PC-9 (cell line): ENCODE data around the gene SLC35G6. TPM values are rescaled to one million over a fixed set of nuclear protein-coding genes. Genes with fewer than 3 reads are reported as not detected.
A peak's percentile ranks its signal among the peaks of the same experiment; 100 is the strongest.

Source experiments
- BruUV-seq: library from RNA; stranded (reverse); fragments of 400-500 nt; replicated peaks from 2 replicates; lab custom pipeline; 2021; lab: Mats Ljungman, UMichigan
- CTCF ChIA-PET: fragments of 300-600 bp; sonication (Branson Sonifier 250); formaldehyde crosslinking; loops from one replicate; lab custom pipeline; 2022; ENCODE audit warnings: antibody characterized with exemption; lab: Charles Lee
- POLR2A ChIA-PET: fragments of 300-600 bp; sonication (Branson Sonifier 250); formaldehyde crosslinking; loops from one replicate; lab custom pipeline; 2022; ENCODE audit warnings: antibody characterized with exemption; ENCODE audit not compliant: unreplicated experiment; lab: Charles Lee
- DNase-seq, 2 experiments: peaks; one replicate each; pipeline versions ENCODE4 v3.0.0 to v3.0.0-alpha.2; 2015 to 2022; ENCODE audit warnings: mixed read lengths in 1 of 2
- H2AFZ ChIP-seq: fragments of 200-600 bp; sonication (generic); 2 replicates; pipeline ENCODE4 v1.8.1; 2017; ENCODE audit warnings: antibody characterized with exemption
- H3F3A ChIP-seq: fragments of 200-600 bp; sonication (generic); 2 replicates; pipeline ENCODE4 v1.8.1; 2017; ENCODE audit warnings: antibody characterized with exemption, mild to moderate bottlenecking, low read depth; ENCODE audit not compliant: insufficient read depth
- H3K27ac ChIP-seq: fragments of 200-600 bp; sonication (generic); 2 replicates; pipeline ENCODE4 v1.6.1; 2016; ENCODE audit warnings: mixed run types
- H3K27me3 ChIP-seq: fragments of 200-600 bp; sonication (generic); 2 replicates; pipeline ENCODE4 v1.6.1; 2016; ENCODE audit warnings: low read depth, mixed run types; ENCODE audit not compliant: insufficient read depth
- H3K36me3 ChIP-seq: fragments of 200-600 bp; sonication (generic); 2 replicates; pipeline ENCODE4 v1.6.1; 2016; ENCODE audit warnings: low read depth, mixed run types
- H3K4me1 ChIP-seq: fragments of 200-600 bp; sonication (generic); replicated peaks from 2 replicates; pipeline ENCODE4 v1.6.1; 2016; ENCODE audit warnings: mixed run types; ENCODE audit not compliant: insufficient read depth
- H3K4me2 ChIP-seq: fragments of 200-600 bp; sonication (generic); 2 replicates; pipeline ENCODE4 v1.6.1; 2017; ENCODE audit warnings: mixed run types
- H3K4me3 ChIP-seq: fragments of 200-600 bp; sonication (generic); 2 replicates; pipeline ENCODE4 v1.6.1; 2016; ENCODE audit warnings: mixed run types
- H3K79me2 ChIP-seq: fragments of 200-600 bp; sonication (generic); 2 replicates; pipeline ENCODE4 v1.6.1; 2017; ENCODE audit warnings: low read depth, mixed run types
- H3K9me2 ChIP-seq: fragments of 200-600 bp; sonication (generic); 2 replicates; pipeline ENCODE4 v1.8.1; 2017; ENCODE audit warnings: mild to moderate bottlenecking; ENCODE audit not compliant: insufficient read depth
- H3K9me3 ChIP-seq: fragments of 200-600 bp; sonication (generic); 2 replicates; pipeline ENCODE4 v1.8.1; 2016; ENCODE audit warnings: low read depth; ENCODE audit not compliant: insufficient read depth
- H4K20me1 ChIP-seq: fragments of 200-600 bp; sonication (generic); 2 replicates; pipeline ENCODE4 v1.8.1; 2017; ENCODE audit not compliant: insufficient read depth
- CTCF ChIP-seq: fragments of 200-600 bp; sonication (generic); conservative IDR thresholded peaks from 2 replicates; pipeline ENCODE4 v1.6.1; 2017; ENCODE audit warnings: mixed run types, antibody characterized with exemption, mild to moderate bottlenecking, moderate library complexity
- EZH2 ChIP-seq: fragments of 200-600 bp; sonication (generic); IDR thresholded peaks from 2 replicates; pipeline ENCODE4 v1.8.0; 2017; ENCODE audit warnings: antibody characterized with exemption, low read depth
- intact Hi-C: fragments of 100-400 bp; cut with micrococcal nuclease; formaldehyde crosslinking; loops from one replicate; pipeline ENCODE4 v1.10.0; 2022; ENCODE audit not compliant: unreplicated experiment
- total RNA-seq: library from RNA; stranded (reverse); gene quantifications from 2 replicates; pipeline ENCODE4 v1.2.3, GENCODE V29; 2021

SLC35G6 gene
- total RNA-seq, 1 experiment from 2014 or later: not detected

DNA sequence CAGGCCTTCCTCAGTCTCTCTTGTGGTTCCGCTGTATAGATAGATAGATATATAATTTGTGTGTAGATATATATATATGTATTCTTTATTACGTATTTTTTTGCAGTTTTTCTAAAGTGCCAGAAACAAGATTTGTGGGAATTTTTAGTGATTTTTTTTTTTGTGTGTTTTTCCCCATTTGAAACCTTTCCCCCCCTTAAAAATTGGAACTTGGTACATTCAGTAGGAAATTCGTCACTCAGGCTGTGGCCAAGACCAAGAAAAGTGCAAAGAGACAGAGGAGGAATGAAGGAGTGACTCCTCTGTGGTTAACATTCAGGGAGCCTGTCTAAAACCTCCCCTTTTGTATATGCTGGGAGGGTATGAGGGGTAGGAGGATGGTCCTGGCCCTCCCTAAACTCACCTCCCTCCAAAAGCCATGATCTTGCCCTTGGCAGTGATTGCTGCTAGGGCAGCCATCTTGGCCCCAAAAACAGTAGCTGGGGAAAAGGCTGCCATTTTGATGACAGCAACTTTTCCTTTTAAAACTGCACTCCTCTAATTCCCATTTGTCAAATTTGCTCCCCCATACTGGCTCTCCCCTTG lies 21.2 kb upstream of the SLC35G6 start:
- Histone ChIP-seq H3K4me1 (no peaks in the 10 kb centered on the region), H3K9me3 (no peaks in the 10 kb centered on the region), H3K36me3 (no peaks in the 10 kb centered on the region), H3K79me2 (no peaks in the 10 kb centered on the region), H3K27ac (no peak overlapping the region), H3K4me2 (no peak overlapping the region), H3K27me3 (no peaks in the 10 kb centered on the region), H4K20me1 (no peaks in the 10 kb centered on the region), H3K9me2 (no peaks in the 10 kb centered on the region), H3K4me3 (no peak overlapping the region), H3F3A (peaks cover 7% of the 10 kb centered on the region; the same call in 1 of the 2 replicates), H2AFZ (no peak overlapping the region)
- no peak for DNase-seq
- intact Hi-C loops: no loop called here
- ChIA-PET CTCF (no interaction called here), POLR2A (no interaction called here)
- TF ChIP-seq CTCF: no peak
- no peak for TF ChIP-seq EZH2
- BruUV-seq: no TSS peak

GRCh38 chr17:7460850-7461660 lies 20.2 kb upstream of the SLC35G6 start:
- no peak for DNase-seq
- no peaks in the 10 kb centered on the region for H3K79me2 ChIP-seq
- no peak overlapping the region for H3K4me3 ChIP-seq
- no peaks in the 10 kb centered on the region for H4K20me1 ChIP-seq
- H3K36me3 ChIP-seq: no peaks in the 10 kb centered on the region
- ChIA-PET POLR2A (no interaction called here), CTCF (interaction anchor here (0.6 kb wide), 2 partner anchors 92 to 219 kb away, joined by 3 read pairs; no protein-coding TSS in a partner anchor)
- no peaks in the 10 kb centered on the region for H3K4me1 ChIP-seq
- no peak for TF ChIP-seq EZH2
- H3K4me2 ChIP-seq: no peak overlapping the region
- H3K27me3 ChIP-seq: no peaks in the 10 kb centered on the region
- intact Hi-C loops: no loop called here
- H3F3A ChIP-seq: peaks cover 7% of the 10 kb centered on the region; the same call in 1 of the 2 replicates
- no peak overlapping the region for H2AFZ ChIP-seq
- no peaks in the 10 kb centered on the region for H3K9me2 ChIP-seq
- BruUV-seq: TSS peak; percentile 3
- H3K27ac ChIP-seq: no peak overlapping the region
- H3K9me3 ChIP-seq: no peaks in the 10 kb centered on the region

DNA sequence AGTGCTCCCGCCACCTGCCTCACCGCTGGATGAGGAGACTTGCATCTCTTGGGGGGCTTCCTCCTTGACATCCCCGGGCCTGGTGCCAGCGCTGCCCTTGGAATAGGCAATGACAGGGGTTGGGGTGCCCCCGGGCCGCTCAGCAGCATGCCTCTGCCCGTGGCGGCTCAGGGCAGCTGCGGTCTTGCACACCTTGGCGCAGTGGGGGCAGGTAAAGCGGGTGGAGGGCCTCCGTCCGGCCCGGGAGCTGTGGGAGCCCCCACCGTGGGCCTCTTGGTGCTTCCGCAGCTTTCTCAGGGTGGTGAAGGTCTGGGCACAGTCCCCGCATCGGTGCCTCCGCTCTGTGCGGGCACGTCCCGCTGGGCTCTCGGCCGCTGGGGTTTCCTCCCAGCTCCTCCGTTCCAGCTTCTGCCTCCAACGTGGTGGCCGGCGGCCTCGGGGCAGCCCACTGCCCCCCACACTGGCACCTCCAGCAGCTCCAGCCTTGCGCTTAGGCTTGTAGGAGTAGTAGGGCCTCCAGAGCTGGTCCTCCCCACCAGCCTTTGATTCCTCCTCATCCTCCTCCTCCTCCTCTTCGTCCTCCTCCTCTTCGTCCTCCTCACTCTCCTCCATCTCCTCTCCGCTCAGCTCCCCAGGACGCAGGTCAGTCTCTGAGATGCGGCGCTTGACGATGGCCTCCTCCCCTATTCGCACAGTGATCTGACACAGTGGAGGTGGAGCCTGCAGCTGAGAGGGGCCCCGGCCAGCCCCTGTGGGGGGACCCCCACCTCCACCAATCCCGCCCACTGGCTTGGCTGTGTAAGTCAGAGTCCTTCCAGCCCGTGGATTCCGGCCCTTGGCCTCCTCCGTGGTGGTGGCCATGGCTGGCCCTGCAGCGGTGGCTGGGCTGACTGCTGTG lies 18.5 kb upstream of the SLC35G6 start:
- ChIA-PET POLR2A (interaction anchor here (0.5 kb wide), 1 partner anchor 18 kb away, joined by 8 read pairs; no protein-coding TSS in a partner anchor), CTCF (no interaction called here)
- Histone ChIP-seq H3K9me3 (no peaks in the 10 kb centered on the region), H3F3A (no peaks in the 10 kb centered on the region), H4K20me1 (no peaks in the 10 kb centered on the region), H3K79me2 (no peaks in the 10 kb centered on the region), H3K27me3 (no peaks in the 10 kb centered on the region), H3K4me3 (no peak overlapping the region), H3K4me2 (no peak overlapping the region), H3K4me1 (no peaks in the 10 kb centered on the region), H3K36me3 (no peaks in the 10 kb centered on the region), H3K9me2 (no peaks in the 10 kb centered on the region), H2AFZ (no peak overlapping the region), H3K27ac (no peak overlapping the region)
- intact Hi-C loops: no loop called here
- no TSS peak for BruUV-seq
- TF ChIP-seq EZH2: no peak
- TF ChIP-seq CTCF: no peak
- DNase-seq: no peak
